PC-9 (cell line): Measurements from ENCODE around the gene IRGC. TPM values are rescaled to one million over a fixed set of nuclear protein-coding genes. Genes with fewer than 3 reads are reported as not detected.

ENCODE experiments used
- BruUV-seq: library from RNA; stranded (reverse); fragments of 400-500 nt; replicated peaks from 2 replicates; lab custom pipeline; 2021; lab: Mats Ljungman, UMichigan
- CTCF ChIA-PET: fragments of 300-600 bp; sonication (Branson Sonifier 250); formaldehyde crosslinking; loops from one replicate; lab custom pipeline; 2022; ENCODE audit warnings: antibody characterized with exemption; lab: Charles Lee
- POLR2A ChIA-PET: fragments of 300-600 bp; sonication (Branson Sonifier 250); formaldehyde crosslinking; loops from one replicate; lab custom pipeline; 2022; ENCODE audit warnings: antibody characterized with exemption; ENCODE audit not compliant: unreplicated experiment; lab: Charles Lee
- DNase-seq, 2 experiments: peaks; one replicate each; pipeline versions ENCODE4 v3.0.0 to v3.0.0-alpha.2; 2015 to 2022; ENCODE audit warnings: mixed read lengths in 1 of 2
- H2AFZ ChIP-seq: fragments of 200-600 bp; sonication (generic); 2 replicates; pipeline ENCODE4 v1.8.1; 2017; ENCODE audit warnings: antibody characterized with exemption
- H3F3A ChIP-seq: fragments of 200-600 bp; sonication (generic); 2 replicates; pipeline ENCODE4 v1.8.1; 2017; ENCODE audit warnings: antibody characterized with exemption, mild to moderate bottlenecking, low read depth; ENCODE audit not compliant: insufficient read depth
- H3K27ac ChIP-seq: fragments of 200-600 bp; sonication (generic); 2 replicates; pipeline ENCODE4 v1.6.1; 2016; ENCODE audit warnings: mixed run types
- H3K27me3 ChIP-seq: fragments of 200-600 bp; sonication (generic); 2 replicates; pipeline ENCODE4 v1.6.1; 2016; ENCODE audit warnings: low read depth, mixed run types; ENCODE audit not compliant: insufficient read depth
- H3K36me3 ChIP-seq: fragments of 200-600 bp; sonication (generic); 2 replicates; pipeline ENCODE4 v1.6.1; 2016; ENCODE audit warnings: low read depth, mixed run types
- H3K4me1 ChIP-seq: fragments of 200-600 bp; sonication (generic); replicated peaks from 2 replicates; pipeline ENCODE4 v1.6.1; 2016; ENCODE audit warnings: mixed run types; ENCODE audit not compliant: insufficient read depth
- H3K4me2 ChIP-seq: fragments of 200-600 bp; sonication (generic); 2 replicates; pipeline ENCODE4 v1.6.1; 2017; ENCODE audit warnings: mixed run types
- H3K4me3 ChIP-seq: fragments of 200-600 bp; sonication (generic); 2 replicates; pipeline ENCODE4 v1.6.1; 2016; ENCODE audit warnings: mixed run types
- H3K79me2 ChIP-seq: fragments of 200-600 bp; sonication (generic); 2 replicates; pipeline ENCODE4 v1.6.1; 2017; ENCODE audit warnings: low read depth, mixed run types
- H3K9me2 ChIP-seq: fragments of 200-600 bp; sonication (generic); 2 replicates; pipeline ENCODE4 v1.8.1; 2017; ENCODE audit warnings: mild to moderate bottlenecking; ENCODE audit not compliant: insufficient read depth
- H3K9me3 ChIP-seq: fragments of 200-600 bp; sonication (generic); 2 replicates; pipeline ENCODE4 v1.8.1; 2016; ENCODE audit warnings: low read depth; ENCODE audit not compliant: insufficient read depth
- H4K20me1 ChIP-seq: fragments of 200-600 bp; sonication (generic); 2 replicates; pipeline ENCODE4 v1.8.1; 2017; ENCODE audit not compliant: insufficient read depth
- EZH2 ChIP-seq: fragments of 200-600 bp; sonication (generic); IDR thresholded peaks from 2 replicates; pipeline ENCODE4 v1.8.0; 2017; ENCODE audit warnings: antibody characterized with exemption, low read depth
- intact Hi-C: fragments of 100-400 bp; cut with micrococcal nuclease; formaldehyde crosslinking; loops from one replicate; pipeline ENCODE4 v1.10.0; 2022; ENCODE audit not compliant: unreplicated experiment
- total RNA-seq: library from RNA; stranded (reverse); gene quantifications from 2 replicates; pipeline ENCODE4 v1.2.3, GENCODE V29; 2021
- TF ChIP-seq, protein P1 (sequence below): fragments of 200-600 bp; sonication (generic); conservative IDR thresholded peaks from 2 replicates; pipeline ENCODE4 v1.6.1; 2017; ENCODE audit warnings: mixed run types, antibody characterized with exemption, mild to moderate bottlenecking, moderate library complexity

Gene IRGC
- total RNA-seq, 1 experiment from 2014 or later: not detected

- ChIA-PET POLR2A (interaction anchor here (0.6 kb wide), 2 partner anchors 158 to 850 kb away, joined by 3 to 4 read pairs; no protein-coding TSS in a partner anchor), CTCF (no interaction called here)
- intact Hi-C loops: no loop called here
- Histone ChIP-seq H3K4me3 (no peak overlapping the region), H3K27me3 (no peaks in the 10 kb centered on the region), H3F3A (peaks cover 21% of the 10 kb centered on the region), H3K4me1 (peaks cover 20% of the 10 kb centered on the region), H3K9me2 (no peaks in the 10 kb centered on the region), H3K36me3 (no peaks in the 10 kb centered on the region), H4K20me1 (no peaks in the 10 kb centered on the region; the same call in 1 of the 2 replicates), H2AFZ (no peak overlapping the region), H3K27ac (no peak overlapping the region), H3K4me2 (no peak overlapping the region), H3K9me3 (no peaks in the 10 kb centered on the region), H3K79me2 (no peaks in the 10 kb centered on the region)
- no peak for DNase-seq
- TF ChIP-seq EZH2: no peak
- TF ChIP-seq, protein P1, sequence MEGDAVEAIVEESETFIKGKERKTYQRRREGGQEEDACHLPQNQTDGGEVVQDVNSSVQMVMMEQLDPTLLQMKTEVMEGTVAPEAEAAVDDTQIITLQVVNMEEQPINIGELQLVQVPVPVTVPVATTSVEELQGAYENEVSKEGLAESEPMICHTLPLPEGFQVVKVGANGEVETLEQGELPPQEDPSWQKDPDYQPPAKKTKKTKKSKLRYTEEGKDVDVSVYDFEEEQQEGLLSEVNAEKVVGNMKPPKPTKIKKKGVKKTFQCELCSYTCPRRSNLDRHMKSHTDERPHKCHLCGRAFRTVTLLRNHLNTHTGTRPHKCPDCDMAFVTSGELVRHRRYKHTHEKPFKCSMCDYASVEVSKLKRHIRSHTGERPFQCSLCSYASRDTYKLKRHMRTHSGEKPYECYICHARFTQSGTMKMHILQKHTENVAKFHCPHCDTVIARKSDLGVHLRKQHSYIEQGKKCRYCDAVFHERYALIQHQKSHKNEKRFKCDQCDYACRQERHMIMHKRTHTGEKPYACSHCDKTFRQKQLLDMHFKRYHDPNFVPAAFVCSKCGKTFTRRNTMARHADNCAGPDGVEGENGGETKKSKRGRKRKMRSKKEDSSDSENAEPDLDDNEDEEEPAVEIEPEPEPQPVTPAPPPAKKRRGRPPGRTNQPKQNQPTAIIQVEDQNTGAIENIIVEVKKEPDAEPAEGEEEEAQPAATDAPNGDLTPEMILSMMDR: no peak
- no TSS peak for BruUV-seq
Measured at GRCh38 chr19:43682824-43683661, 32.8 kb upstream of the IRGC start.

- ChIA-PET CTCF (no interaction called here), POLR2A (interaction anchor here (0.6 kb wide), 2 partner anchors 159 to 851 kb away, joined by 3 to 4 read pairs; no protein-coding TSS in a partner anchor)
- H3F3A ChIP-seq: peaks cover 19% of the 10 kb centered on the region
- no peak overlapping the region for H3K27ac ChIP-seq
- H2AFZ ChIP-seq: no peak overlapping the region
- TF ChIP-seq, protein P1: no peak
- no peak for TF ChIP-seq EZH2
- DNase-seq: no peak
- H3K36me3 ChIP-seq: no peaks in the 10 kb centered on the region
- no TSS peak for BruUV-seq
- H3K9me3 ChIP-seq: no peaks in the 10 kb centered on the region
- no peaks in the 10 kb centered on the region for H3K79me2 ChIP-seq
- no peak overlapping the region for H3K4me2 ChIP-seq
- H3K9me2 ChIP-seq: no peaks in the 10 kb centered on the region
- H3K27me3 ChIP-seq: no peaks in the 10 kb centered on the region
- intact Hi-C loops: no loop called here
- H3K4me1 ChIP-seq: peaks cover 23% of the 10 kb centered on the region
- H3K4me3 ChIP-seq: no peak overlapping the region
- no peaks in the 10 kb centered on the region; the same call in 1 of the 2 replicates for H4K20me1 ChIP-seq
Measured at GRCh38 chr19:43683905-43684304, 32.0 kb upstream of the IRGC start.

DNA sequence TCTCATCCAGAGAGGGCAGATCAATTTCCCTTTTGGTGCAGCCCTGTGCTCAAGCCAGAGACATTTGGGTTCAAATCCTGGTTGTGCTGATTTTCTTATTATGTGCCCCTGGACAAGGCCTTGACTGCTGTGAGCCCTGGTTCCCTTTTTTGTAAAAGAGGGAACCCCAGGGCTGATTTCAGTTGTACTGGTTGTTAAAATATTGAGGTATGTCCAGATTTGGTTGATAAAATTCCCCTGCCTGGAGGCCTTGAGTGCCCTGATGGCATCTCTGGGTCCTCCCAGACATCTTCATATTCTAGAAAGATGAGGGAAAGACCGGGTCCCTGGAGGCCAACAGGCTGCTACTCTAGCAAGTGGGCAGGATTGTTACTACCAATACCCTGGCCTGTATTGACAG lies 31.6 kb upstream of the IRGC start:
- Histone ChIP-seq H3K4me3 (no peak overlapping the region), H3K9me2 (no peaks in the 10 kb centered on the region), H2AFZ (no peak overlapping the region), H3K27me3 (no peaks in the 10 kb centered on the region), H3K27ac (no peak overlapping the region), H3K4me1 (peaks cover 23% of the 10 kb centered on the region), H4K20me1 (no peaks in the 10 kb centered on the region; the same call in 1 of the 2 replicates), H3K9me3 (no peaks in the 10 kb centered on the region), H3K79me2 (no peaks in the 10 kb centered on the region), H3K36me3 (no peaks in the 10 kb centered on the region), H3F3A (peaks cover 18% of the 10 kb centered on the region), H3K4me2 (no peak overlapping the region)
- no peak for DNase-seq
- intact Hi-C loops: no loop called here
- TF ChIP-seq EZH2: no peak
- TF ChIP-seq, protein P1: no peak
- ChIA-PET POLR2A (no interaction called here), CTCF (interaction anchor here (0.6 kb wide), 1 partner anchor 1385 kb away, joined by 6 read pairs; no protein-coding TSS in a partner anchor)
- BruUV-seq: no TSS peak
